WTC11 (cell line): ENCODE measurements around the gene HPCAL1. TPM values are rescaled to one million over a fixed set of nuclear protein-coding genes. Genes with fewer than 3 reads are reported as not detected.

ENCODE experiments used
- ATAC-seq: fragments of 200-7000 bp; cut with Tn5 transposase; 2 replicates; pipeline ENCODE4 v1.10.0; 2021; ENCODE audit warnings: mild to moderate bottlenecking, moderate library complexity
- CTCF ChIA-PET: fragments of 300-600 bp; sonication (Branson Sonifier 250); formaldehyde crosslinking; loops from one replicate; lab custom pipeline; 2021; ENCODE audit warnings: antibody characterized with exemption; lab: Charles Lee
- POLR2A ChIA-PET: fragments of 350-600 bp; sonication (Branson Sonifier 250); formaldehyde crosslinking; loops from one replicate; lab custom pipeline; 2021; ENCODE audit warnings: antibody characterized with exemption; lab: Charles Lee
- DNase-seq: peaks from one replicate; pipeline ENCODE4 v3.0.0; 2021; ENCODE audit warnings: low spot score
- H3K27ac Mint-ChIP-seq: 2 replicates; pipeline ENCODE4 v1.8.0; 2021; ENCODE audit warnings: mixed read lengths
- H3K27me3 Mint-ChIP-seq: 2 replicates; pipeline ENCODE4 v1.8.0; 2021; ENCODE audit warnings: low read depth, mild to moderate bottlenecking, moderate library complexity, mixed read lengths
- H3K36me3 Mint-ChIP-seq: 2 replicates; pipeline ENCODE4 v1.8.0; 2021; ENCODE audit warnings: mixed read lengths
- H3K4me1 Mint-ChIP-seq: 2 replicates; pipeline ENCODE4 v1.8.0; 2022; ENCODE audit warnings: mixed read lengths
- H3K4me3 Mint-ChIP-seq: 2 replicates; pipeline ENCODE4 v1.8.0; 2021; ENCODE audit warnings: mild to moderate bottlenecking, moderate library complexity, mixed read lengths
- H3K9me3 Mint-ChIP-seq: 2 replicates; pipeline ENCODE4 v1.8.0; 2021; ENCODE audit warnings: mixed read lengths
- CREM ChIP-seq: sonication (generic); formaldehyde crosslinking; IDR thresholded peaks from 2 replicates; pipeline ENCODE4 v1.8.1; 2022; ENCODE audit warnings: mild to moderate bottlenecking, missing genetic modification reagents, moderate library complexity
- GTF2I ChIP-seq: fragments of 250-450 bp; sonication (Bioruptor Pico); conservative IDR thresholded peaks from 2 replicates; pipeline ENCODE4 v1.4.0; 2021; ENCODE audit warnings: mild to moderate bottlenecking
- SP1 ChIP-seq: sonication (generic); formaldehyde crosslinking; conservative IDR thresholded peaks from 2 replicates; pipeline ENCODE4 v1.8.1; 2022; ENCODE audit warnings: missing genetic modification reagents
- USF2 ChIP-seq: sonication (generic); formaldehyde crosslinking; IDR thresholded peaks from 2 replicates; pipeline ENCODE4 v1.8.1; 2023; ENCODE audit warnings: mild to moderate bottlenecking, missing genetic modification reagents, moderate library complexity
- ZBTB43 ChIP-seq: sonication (generic); formaldehyde crosslinking; IDR thresholded peaks from 2 replicates; pipeline ENCODE4 v1.8.1; 2023; ENCODE audit warnings: mild to moderate bottlenecking, missing genetic modification reagents
- ZNF121 ChIP-seq: sonication (generic); formaldehyde crosslinking; IDR thresholded peaks from 2 replicates; pipeline ENCODE4 v1.8.0; 2023; ENCODE audit warnings: missing genetic modification reagents
- ZNF232 ChIP-seq: sonication (generic); formaldehyde crosslinking; IDR thresholded peaks from 2 replicates; pipeline ENCODE4 v1.8.0; 2022; ENCODE audit warnings: mild to moderate bottlenecking, missing genetic modification reagents
- ZNF263 ChIP-seq: sonication (generic); formaldehyde crosslinking; IDR thresholded peaks from 2 replicates; pipeline ENCODE4 v1.8.1; 2022; ENCODE audit warnings: low read depth, mild to moderate bottlenecking, moderate library complexity, missing genetic modification reagents
- ZNF281 ChIP-seq: sonication (generic); formaldehyde crosslinking; IDR thresholded peaks from 2 replicates; pipeline ENCODE4 v1.8.0; 2023; ENCODE audit warnings: mild to moderate bottlenecking, missing genetic modification reagents
- ZNF317 ChIP-seq: sonication (generic); formaldehyde crosslinking; IDR thresholded peaks from 2 replicates; pipeline ENCODE4 v1.8.1; 2023; ENCODE audit warnings: low read depth, mild to moderate bottlenecking, moderate library complexity, missing genetic modification reagents, borderline replicate concordance
- ZNF416 ChIP-seq: fragments of 250-450 bp; sonication (Bioruptor Pico); IDR thresholded peaks from 2 replicates; pipeline ENCODE4 v1.9.0; 2021; ENCODE audit warnings: mild to moderate bottlenecking, inconsistent platforms
- ZNF671 ChIP-seq: fragments of 250-450 bp; sonication (Bioruptor Pico); IDR thresholded peaks from 2 replicates; pipeline ENCODE4 v1.8.0; 2021; ENCODE audit warnings: mild to moderate bottlenecking
- total RNA-seq: library from RNA; stranded (reverse); gene quantifications from 3 replicates; pipeline ENCODE4 v1.2.3, GENCODE V29; 2021
- TF ChIP-seq, protein P1 (sequence below): sonication (generic); formaldehyde crosslinking; IDR thresholded peaks from 2 replicates; pipeline ENCODE4 v1.8.0; 2023; ENCODE audit warnings: missing genetic modification reagents
- TF ChIP-seq, protein P2 (sequence below): fragments of 200-600 bp; IDR thresholded peaks from 2 replicates; pipeline ENCODE4 v1.8.0; 2022; ENCODE audit warnings: antibody characterized with exemption
- TF ChIP-seq, protein P3 (sequence below): sonication (generic); formaldehyde crosslinking; IDR thresholded peaks from 2 replicates; pipeline ENCODE4 v1.8.0; 2022; ENCODE audit warnings: mild to moderate bottlenecking, missing genetic modification reagents
- TF ChIP-seq, protein P4 (sequence below): fragments of 250-450 bp; sonication (Bioruptor Pico); IDR thresholded peaks from 2 replicates; pipeline ENCODE4 v1.9.0; 2021; ENCODE audit warnings: mild to moderate bottlenecking, borderline replicate concordance

The HPCAL1 gene
- total RNA-seq, 1 experiment from 2014 or later, result 11.8 TPM

- peaks cover 10% of the 10 kb centered on the region for H3K36me3 Mint-ChIP-seq
- ATAC-seq (no peak), DNase-seq (no peak)
- ChIA-PET CTCF (no interaction called here), POLR2A (no interaction called here)
- no peak overlapping the region for H3K4me3 Mint-ChIP-seq
- H3K27ac Mint-ChIP-seq, result no peak overlapping the region
- TF ChIP-seq ZNF317 (CRISPR knock-in tag) (no peak), ZNF281 (CRISPR knock-in tag) (no peak), ZNF232 (CRISPR knock-in tag) (no peak), CREM (CRISPR knock-in tag) (no peak), GTF2I (CRISPR knock-in tag) (no peak), ZNF671 (CRISPR knock-in tag) (no peak), SP1 (no peak)
- TF ChIP-seq, protein P1, sequence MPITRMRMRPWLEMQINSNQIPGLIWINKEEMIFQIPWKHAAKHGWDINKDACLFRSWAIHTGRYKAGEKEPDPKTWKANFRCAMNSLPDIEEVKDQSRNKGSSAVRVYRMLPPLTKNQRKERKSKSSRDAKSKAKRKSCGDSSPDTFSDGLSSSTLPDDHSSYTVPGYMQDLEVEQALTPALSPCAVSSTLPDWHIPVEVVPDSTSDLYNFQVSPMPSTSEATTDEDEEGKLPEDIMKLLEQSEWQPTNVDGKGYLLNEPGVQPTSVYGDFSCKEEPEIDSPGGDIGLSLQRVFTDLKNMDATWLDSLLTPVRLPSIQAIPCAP (CRISPR knock-in tag), result no peak
- TF ChIP-seq, protein P2, sequence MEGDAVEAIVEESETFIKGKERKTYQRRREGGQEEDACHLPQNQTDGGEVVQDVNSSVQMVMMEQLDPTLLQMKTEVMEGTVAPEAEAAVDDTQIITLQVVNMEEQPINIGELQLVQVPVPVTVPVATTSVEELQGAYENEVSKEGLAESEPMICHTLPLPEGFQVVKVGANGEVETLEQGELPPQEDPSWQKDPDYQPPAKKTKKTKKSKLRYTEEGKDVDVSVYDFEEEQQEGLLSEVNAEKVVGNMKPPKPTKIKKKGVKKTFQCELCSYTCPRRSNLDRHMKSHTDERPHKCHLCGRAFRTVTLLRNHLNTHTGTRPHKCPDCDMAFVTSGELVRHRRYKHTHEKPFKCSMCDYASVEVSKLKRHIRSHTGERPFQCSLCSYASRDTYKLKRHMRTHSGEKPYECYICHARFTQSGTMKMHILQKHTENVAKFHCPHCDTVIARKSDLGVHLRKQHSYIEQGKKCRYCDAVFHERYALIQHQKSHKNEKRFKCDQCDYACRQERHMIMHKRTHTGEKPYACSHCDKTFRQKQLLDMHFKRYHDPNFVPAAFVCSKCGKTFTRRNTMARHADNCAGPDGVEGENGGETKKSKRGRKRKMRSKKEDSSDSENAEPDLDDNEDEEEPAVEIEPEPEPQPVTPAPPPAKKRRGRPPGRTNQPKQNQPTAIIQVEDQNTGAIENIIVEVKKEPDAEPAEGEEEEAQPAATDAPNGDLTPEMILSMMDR, result no peak
- no peaks in the 10 kb centered on the region for H3K27me3 Mint-ChIP-seq
- peaks cover 13% of the 10 kb centered on the region for H3K9me3 Mint-ChIP-seq
- H3K4me1 Mint-ChIP-seq, result peaks cover 35% of the 10 kb centered on the region
Observed at GRCh38 chr2:10335046-10335840, 32.5 kb downstream of the HPCAL1 start.

DNA sequence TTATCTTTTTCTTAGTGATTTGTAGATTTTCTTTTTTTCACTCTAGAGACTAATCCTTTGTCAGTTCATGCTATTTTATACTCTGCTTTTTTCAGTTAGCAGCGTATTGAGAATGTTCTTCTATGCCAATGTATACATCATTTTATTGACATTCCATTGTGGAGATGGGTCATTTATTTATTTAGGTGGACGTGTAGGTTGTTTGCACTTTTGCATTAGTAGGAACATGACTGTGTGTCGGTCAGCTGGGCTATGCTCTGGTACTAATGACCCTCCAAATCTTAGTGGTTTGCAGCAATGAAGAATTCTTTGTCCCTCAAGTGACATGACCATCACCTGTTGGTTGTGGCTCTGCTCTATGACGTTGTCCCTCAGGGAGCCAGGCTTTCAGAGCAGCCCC, 33.6 kb downstream of the HPCAL1 start:
- peaks cover 13% of the 10 kb centered on the region for H3K9me3 Mint-ChIP-seq

More for the DNA sequence above, 33.6 kb downstream of the HPCAL1 start:
- H3K27me3 Mint-ChIP-seq, result no peaks in the 10 kb centered on the region
- ChIA-PET CTCF (interaction anchor here (1.8 kb wide), 1 partner anchor 73 kb away, joined by 5 read pairs; no protein-coding TSS in a partner anchor), POLR2A (no interaction called here)
- no peak overlapping the region for H3K27ac Mint-ChIP-seq
- H3K4me3 Mint-ChIP-seq, result no peak overlapping the region
- DNase-seq (no peak), ATAC-seq (no peak)
- TF ChIP-seq ZBTB43 (CRISPR knock-in tag), result no peak
- no peak for TF ChIP-seq ZNF416 (CRISPR knock-in tag)
- TF ChIP-seq, protein P3, sequence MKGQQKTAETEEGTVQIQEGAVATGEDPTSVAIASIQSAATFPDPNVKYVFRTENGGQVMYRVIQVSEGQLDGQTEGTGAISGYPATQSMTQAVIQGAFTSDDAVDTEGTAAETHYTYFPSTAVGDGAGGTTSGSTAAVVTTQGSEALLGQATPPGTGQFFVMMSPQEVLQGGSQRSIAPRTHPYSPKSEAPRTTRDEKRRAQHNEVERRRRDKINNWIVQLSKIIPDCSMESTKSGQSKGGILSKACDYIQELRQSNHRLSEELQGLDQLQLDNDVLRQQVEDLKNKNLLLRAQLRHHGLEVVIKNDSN (CRISPR knock-in tag), result no peak
- TF ChIP-seq USF2 (CRISPR knock-in tag), result no peak
- TF ChIP-seq ZNF263 (CRISPR knock-in tag), result no peak
- no peak for TF ChIP-seq SP1
- TF ChIP-seq ZNF317 (CRISPR knock-in tag), result no peak
- TF ChIP-seq, protein P1 (CRISPR knock-in tag), result no peak
- TF ChIP-seq, protein P4, sequence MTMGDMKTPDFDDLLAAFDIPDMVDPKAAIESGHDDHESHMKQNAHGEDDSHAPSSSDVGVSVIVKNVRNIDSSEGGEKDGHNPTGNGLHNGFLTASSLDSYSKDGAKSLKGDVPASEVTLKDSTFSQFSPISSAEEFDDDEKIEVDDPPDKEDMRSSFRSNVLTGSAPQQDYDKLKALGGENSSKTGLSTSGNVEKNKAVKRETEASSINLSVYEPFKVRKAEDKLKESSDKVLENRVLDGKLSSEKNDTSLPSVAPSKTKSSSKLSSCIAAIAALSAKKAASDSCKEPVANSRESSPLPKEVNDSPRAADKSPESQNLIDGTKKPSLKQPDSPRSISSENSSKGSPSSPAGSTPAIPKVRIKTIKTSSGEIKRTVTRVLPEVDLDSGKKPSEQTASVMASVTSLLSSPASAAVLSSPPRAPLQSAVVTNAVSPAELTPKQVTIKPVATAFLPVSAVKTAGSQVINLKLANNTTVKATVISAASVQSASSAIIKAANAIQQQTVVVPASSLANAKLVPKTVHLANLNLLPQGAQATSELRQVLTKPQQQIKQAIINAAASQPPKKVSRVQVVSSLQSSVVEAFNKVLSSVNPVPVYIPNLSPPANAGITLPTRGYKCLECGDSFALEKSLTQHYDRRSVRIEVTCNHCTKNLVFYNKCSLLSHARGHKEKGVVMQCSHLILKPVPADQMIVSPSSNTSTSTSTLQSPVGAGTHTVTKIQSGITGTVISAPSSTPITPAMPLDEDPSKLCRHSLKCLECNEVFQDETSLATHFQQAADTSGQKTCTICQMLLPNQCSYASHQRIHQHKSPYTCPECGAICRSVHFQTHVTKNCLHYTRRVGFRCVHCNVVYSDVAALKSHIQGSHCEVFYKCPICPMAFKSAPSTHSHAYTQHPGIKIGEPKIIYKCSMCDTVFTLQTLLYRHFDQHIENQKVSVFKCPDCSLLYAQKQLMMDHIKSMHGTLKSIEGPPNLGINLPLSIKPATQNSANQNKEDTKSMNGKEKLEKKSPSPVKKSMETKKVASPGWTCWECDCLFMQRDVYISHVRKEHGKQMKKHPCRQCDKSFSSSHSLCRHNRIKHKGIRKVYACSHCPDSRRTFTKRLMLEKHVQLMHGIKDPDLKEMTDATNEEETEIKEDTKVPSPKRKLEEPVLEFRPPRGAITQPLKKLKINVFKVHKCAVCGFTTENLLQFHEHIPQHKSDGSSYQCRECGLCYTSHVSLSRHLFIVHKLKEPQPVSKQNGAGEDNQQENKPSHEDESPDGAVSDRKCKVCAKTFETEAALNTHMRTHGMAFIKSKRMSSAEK (CRISPR knock-in tag), result no peak
- TF ChIP-seq ZNF121 (CRISPR knock-in tag), result no peak
- peaks cover 10% of the 10 kb centered on the region for H3K36me3 Mint-ChIP-seq
- peaks cover 25% of the 10 kb centered on the region for H3K4me1 Mint-ChIP-seq
